Measurements from ENCODE around the gene C3orf70. TPM values are rescaled to one million over a fixed set of nuclear protein-coding genes. Genes with fewer than 3 reads are reported as not detected.

Gene C3orf70
- total and polyA plus RNA-seq, 5 experiments from 2014 or later = 0.07 TPM; not detected in 4

GRCh38 chr3:185057829-185058228 is 95.0 kb downstream of the C3orf70 start:
- Mint-ChIP-seq H3K4me1 (peaks cover 0 to 5% (median 0%) of the 10 kb centered on the region in 4 donors), H3K4me3 (no peak overlapping the region), H3K27ac (no peak overlapping the region), H3K27me3 (no peaks in the 10 kb centered on the region), H3K9me3 (peaks cover 14 to 95% (median 65%) of the 10 kb centered on the region in 9 donors), H3K36me3 (peaks cover 24 to 70% (median 35%) of the 10 kb centered on the region in 3 donors)
- POLR2A ChIA-PET = no interaction called here
- ATAC-seq (no peak), DNase-seq (no peak)

GRCh38 chr3:185056908-185057307 is 96.0 kb downstream of the C3orf70 start:
- H3K27ac Mint-ChIP-seq = no peak overlapping the region
- H3K4me3 Mint-ChIP-seq = no peak overlapping the region
- peaks cover 18 to 98% (median 69%) of the 10 kb centered on the region in 9 donors for H3K9me3 Mint-ChIP-seq
- H3K36me3 Mint-ChIP-seq = peaks cover 33 to 75% (median 45%) of the 10 kb centered on the region in 3 donors
- ATAC-seq (no peak), DNase-seq (no peak)
- no peaks in the 10 kb centered on the region for H3K27me3 Mint-ChIP-seq
- POLR2A ChIA-PET = no interaction called here
- H3K4me1 Mint-ChIP-seq = peaks cover 0 to 5% (median 0%) of the 10 kb centered on the region in 4 donors

GRCh38 chr3:185052631-185053030 is 100.2 kb downstream of the C3orf70 start:
- no peak overlapping the region for H3K27ac Mint-ChIP-seq
- H3K4me1 Mint-ChIP-seq = peaks cover 0 to 3% (median 0%) of the 10 kb centered on the region in 4 donors
- POLR2A ChIA-PET = no interaction called here
- ATAC-seq (no peak), DNase-seq (no peak)
- H3K4me3 Mint-ChIP-seq = no peak overlapping the region
- H3K36me3 Mint-ChIP-seq = peaks cover 76 to 85% (median 81%) of the 10 kb centered on the region in 3 donors
- H3K9me3 Mint-ChIP-seq = peaks cover 9 to 69% (median 42%) of the 10 kb centered on the region in 9 donors
- no peaks in the 10 kb centered on the region for H3K27me3 Mint-ChIP-seq

- no peak overlapping the region for H3K27ac Mint-ChIP-seq
Observed at GRCh38 chr3:185051801-185052200, 101.1 kb downstream of the C3orf70 start.

GRCh38 chr3:185049710-185050109 is 103.2 kb downstream of the C3orf70 start:
- Mint-ChIP-seq H3K27ac (peak overlapping the region in 1 of 10 donors; percentile 48), H3K4me1 (peaks cover 0 to 5% (median 0%) of the 10 kb centered on the region in 4 donors), H3K9me3 (peaks cover 6 to 44% (median 18%) of the 10 kb centered on the region in 9 donors), H3K27me3 (no peaks in the 10 kb centered on the region), H3K4me3 (no peak overlapping the region), H3K36me3 (peaks cover 83 to 98% (median 98%) of the 10 kb centered on the region in 3 donors)
- DNase-seq (no peak), ATAC-seq (no peak)
- POLR2A ChIA-PET = interaction anchor here (0.7 kb wide), 1 partner anchor 10 kb away, joined by 3 read pairs; no protein-coding TSS in a partner anchor

More at GRCh38 chr3:185051801-185052200, 101.1 kb downstream of the C3orf70 start:
- DNase-seq (no peak), ATAC-seq (no peak)
- POLR2A ChIA-PET = no interaction called here
- peaks cover 83 to 93% (median 84%) of the 10 kb centered on the region in 3 donors for H3K36me3 Mint-ChIP-seq
- H3K27me3 Mint-ChIP-seq = no peaks in the 10 kb centered on the region
- H3K4me3 Mint-ChIP-seq = no peak overlapping the region
- peaks cover 0 to 3% (median 0%) of the 10 kb centered on the region in 4 donors for H3K4me1 Mint-ChIP-seq
- peaks cover 8 to 64% (median 34%) of the 10 kb centered on the region in 9 donors for H3K9me3 Mint-ChIP-seq

GRCh38 chr3:185046603-185047002 is 106.3 kb downstream of the C3orf70 start:
- peaks cover 0 to 13% (median under 1%) of the 10 kb centered on the region in 9 donors for H3K9me3 Mint-ChIP-seq
- peak overlapping the region in 1 of 10 donors; percentile 23 for H3K27ac Mint-ChIP-seq
- ATAC-seq (no peak), DNase-seq (no peak)
- H3K36me3 Mint-ChIP-seq = peaks cover 63 to 88% (median 87%) of the 10 kb centered on the region in 3 donors
- H3K27me3 Mint-ChIP-seq = no peaks in the 10 kb centered on the region
- POLR2A ChIA-PET = no interaction called here
- peaks cover 0 to 6% (median 0%) of the 10 kb centered on the region in 4 donors for H3K4me1 Mint-ChIP-seq
- H3K4me3 Mint-ChIP-seq = no peak overlapping the region

GRCh38 chr3:185046164-185046515 is 106.7 kb downstream of the C3orf70 start:
- no peaks in the 10 kb centered on the region for H3K27me3 Mint-ChIP-seq
- POLR2A ChIA-PET = interaction anchor here (0.7 kb wide), 1 partner anchor 45 kb away, joined by 5 read pairs; no protein-coding TSS in a partner anchor
- peaks cover 0 to 6% (median 0%) of the 10 kb centered on the region in 4 donors for H3K4me1 Mint-ChIP-seq
- peaks cover 0 to 9% (median 0%) of the 10 kb centered on the region in 9 donors for H3K9me3 Mint-ChIP-seq
- H3K36me3 Mint-ChIP-seq = peaks cover 62 to 87% (median 86%) of the 10 kb centered on the region in 3 donors
- ATAC-seq (no peak), DNase-seq (no peak)
- no peak overlapping the region for H3K4me3 Mint-ChIP-seq
- no peak overlapping the region for H3K27ac Mint-ChIP-seq

- no peak for DNase-seq
- peaks cover 0 to 3% (median 0%) of the 10 kb centered on the region in 4 donors for H3K4me1 Mint-ChIP-seq
- no peak overlapping the region for H3K27ac Mint-ChIP-seq
- no peak overlapping the region for H3K4me3 Mint-ChIP-seq
- POLR2A ChIA-PET = interaction anchor here (1.0 kb wide), 1 partner anchor 13 kb away, joined by 5 read pairs; no protein-coding TSS in a partner anchor
- H3K36me3 Mint-ChIP-seq = peaks cover 49 to 74% (median 73%) of the 10 kb centered on the region in 3 donors
- no peaks in the 10 kb centered on the region for H3K27me3 Mint-ChIP-seq
- ATAC-seq = no peak
- H3K9me3 Mint-ChIP-seq = peaks cover 0 to 15% (median 5%) of the 10 kb centered on the region in 9 donors
Observed at GRCh38 chr3:185042312-185043050, 110.4 kb downstream of the C3orf70 start.

GRCh38 chr3:185041540-185041939 is 111.3 kb downstream of the C3orf70 start:
- Mint-ChIP-seq H3K27ac (peak overlapping the region in 1 of 10 donors; percentile 34), H3K4me3 (no peak overlapping the region), H3K9me3 (peaks cover 0 to 16% (median 10%) of the 10 kb centered on the region in 9 donors), H3K27me3 (no peaks in the 10 kb centered on the region), H3K36me3 (peaks cover 48 to 72% (median 70%) of the 10 kb centered on the region in 3 donors), H3K4me1 (peaks cover 0 to 3% (median 0%) of the 10 kb centered on the region in 4 donors)
- ATAC-seq = no peak
- POLR2A ChIA-PET = interaction anchor here (1.0 kb wide), 1 partner anchor 12 kb away, joined by 5 read pairs; no protein-coding TSS in a partner anchor
- no peak for DNase-seq

GRCh38 chr3:185040425-185040824 is 112.4 kb downstream of the C3orf70 start:
- peaks cover 40 to 68% (median 68%) of the 10 kb centered on the region in 3 donors for H3K36me3 Mint-ChIP-seq
- H3K4me1 Mint-ChIP-seq = peaks cover 0 to 3% (median 0%) of the 10 kb centered on the region in 4 donors
- no peak overlapping the region for H3K4me3 Mint-ChIP-seq
- DNase-seq (no peak), ATAC-seq (no peak)
- no peak overlapping the region for H3K27ac Mint-ChIP-seq
- POLR2A ChIA-PET = interaction anchor here (0.6 kb wide), 1 partner anchor 9 kb away, joined by 3 read pairs; no protein-coding TSS in a partner anchor
- H3K9me3 Mint-ChIP-seq = peaks cover 0 to 26% (median 11%) of the 10 kb centered on the region in 9 donors
- H3K27me3 Mint-ChIP-seq = no peaks in the 10 kb centered on the region

GRCh38 chr3:185037801-185038200 is 115.1 kb downstream of the C3orf70 start:
- DNase-seq = no peak

GRCh38 chr3:185030951-185031350 is 121.9 kb downstream of the C3orf70 start:
- Mint-ChIP-seq H3K27me3 (no peaks in the 10 kb centered on the region), H3K36me3 (peaks cover 46 to 87% (median 82%) of the 10 kb centered on the region in 3 donors), H3K4me1 (peaks cover 0 to 1% (median 0%) of the 10 kb centered on the region in 4 donors), H3K4me3 (no peak overlapping the region), H3K9me3 (peaks cover 0 to 35% (median 18%) of the 10 kb centered on the region in 9 donors), H3K27ac (no peak overlapping the region)
- no peak for ATAC-seq
- POLR2A ChIA-PET = no interaction called here
- no peak for DNase-seq

More at GRCh38 chr3:185037801-185038200, 115.1 kb downstream of the C3orf70 start:
- Mint-ChIP-seq H3K4me3 (no peak overlapping the region), H3K4me1 (peaks cover 0 to 1% (median 0%) of the 10 kb centered on the region in 4 donors), H3K9me3 (peaks cover 0 to 52% (median 27%) of the 10 kb centered on the region in 9 donors), H3K27ac (no peak overlapping the region), H3K36me3 (peaks cover 55 to 77% (median 73%) of the 10 kb centered on the region in 3 donors), H3K27me3 (no peaks in the 10 kb centered on the region)
- no peak for ATAC-seq
- POLR2A ChIA-PET = no interaction called here

- Mint-ChIP-seq H3K36me3 (peaks cover 48 to 87% (median 81%) of the 10 kb centered on the region in 3 donors), H3K9me3 (peaks cover 0 to 30% (median 16%) of the 10 kb centered on the region in 9 donors), H3K27me3 (no peaks in the 10 kb centered on the region), H3K27ac (no peak overlapping the region), H3K4me3 (no peak overlapping the region), H3K4me1 (peaks cover 0 to 1% (median 0%) of the 10 kb centered on the region in 4 donors)
- ATAC-seq (no peak), DNase-seq (no peak)
- POLR2A ChIA-PET = no interaction called here
Observed at GRCh38 chr3:185030399-185030798, 122.5 kb downstream of the C3orf70 start.

Measured in naive thymus-derived CD8-positive, alpha-beta T cell (primary cell).